GM12872 (cell line): ENCODE results near the gene SMIM10.

Experiments
- CTCF ChIP-seq: IDR thresholded peaks from 3 replicates; pipeline ENCODE4 v1.5.1; 2011; ENCODE audit warnings: low read depth, mild to moderate bottlenecking, low read length, moderate library complexity; ENCODE audit not compliant: insufficient read depth

The SMIM10 gene

GRCh38 chrX:134975516-134975915, 15.3 kb upstream of the SMIM10 start:
- no peak for TF ChIP-seq CTCF

DNA sequence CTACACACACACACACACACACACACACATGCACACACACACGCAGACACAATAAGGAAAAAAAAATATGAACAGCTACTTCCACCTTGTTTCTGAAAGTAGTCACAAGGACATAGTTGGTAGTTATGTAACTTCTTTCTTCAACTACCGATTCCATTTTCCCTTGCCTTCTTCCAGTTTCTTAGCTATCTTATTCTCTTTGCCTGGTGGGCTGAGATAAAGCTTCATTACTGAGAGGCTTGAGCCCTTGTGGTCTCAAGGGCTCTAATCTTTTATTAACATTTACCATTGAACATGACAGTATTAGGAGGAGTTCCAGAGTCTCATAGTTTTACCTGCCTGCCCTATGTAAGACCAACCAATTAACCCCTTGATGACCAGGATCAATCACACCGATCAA, 8.9 kb upstream of the SMIM10 start:
- no peak for TF ChIP-seq CTCF

GRCh38 chrX:134982748-134983147, 8.0 kb upstream of the SMIM10 start:
- no peak for TF ChIP-seq CTCF

- TF ChIP-seq CTCF, result no peak
Measured at GRCh38 chrX:134985479-134985878, 5.3 kb upstream of the SMIM10 start.

GRCh38 chrX:134990475-134990800, 353 bp upstream of the SMIM10 start:
- TF ChIP-seq CTCF, result no peak

DNA sequence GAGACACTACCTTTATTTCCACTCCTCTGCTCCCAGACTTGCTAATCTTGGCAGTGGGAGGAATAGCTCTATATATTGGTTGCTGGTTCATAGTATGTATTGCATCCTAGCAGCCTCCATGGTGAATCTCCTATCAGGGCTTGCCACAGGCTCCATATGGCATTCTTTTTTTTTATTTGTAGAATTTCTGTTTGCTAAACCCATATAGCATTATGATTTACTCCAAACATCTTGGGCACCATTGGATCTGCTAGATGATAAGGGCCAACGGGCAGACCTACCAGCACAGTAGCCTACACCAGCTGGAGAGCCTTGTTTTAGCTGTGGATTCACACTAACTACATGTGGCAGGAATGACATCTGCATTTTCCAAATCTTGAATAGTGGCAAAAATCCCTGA, 6.9 kb downstream of the SMIM10 start:
- no peak for TF ChIP-seq CTCF

- no peak for TF ChIP-seq CTCF
Measured at GRCh38 chrX:134998246-134998645, 7.5 kb downstream of the SMIM10 start.

DNA sequence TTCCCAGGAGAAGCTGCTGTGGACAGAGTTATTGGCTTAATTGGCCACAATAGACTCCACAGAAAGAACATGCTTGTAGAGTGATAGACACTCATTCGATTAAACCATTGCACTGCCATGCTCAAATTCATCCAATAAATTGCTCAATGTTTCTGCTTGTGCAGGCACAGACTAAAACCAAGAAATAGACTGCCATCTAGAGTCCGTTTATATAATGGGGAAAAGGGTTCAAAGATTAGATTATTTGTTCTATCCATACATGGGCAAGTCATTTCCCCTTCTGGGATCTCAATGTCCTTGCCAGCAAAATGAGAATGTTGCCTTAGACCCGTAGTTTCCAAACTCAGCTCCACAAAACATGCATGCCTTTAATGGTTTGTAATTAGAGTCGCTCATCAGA, 8.7 kb downstream of the SMIM10 start:
- TF ChIP-seq CTCF, result peak; percentile 27; the same call in 1 of the 3 replicates
